ENCODE results near the gene DNAJC13. TPM values are rescaled to one million over a fixed set of nuclear protein-coding genes. Genes with fewer than 3 reads are reported as not detected.

The DNAJC13 gene, protein sequence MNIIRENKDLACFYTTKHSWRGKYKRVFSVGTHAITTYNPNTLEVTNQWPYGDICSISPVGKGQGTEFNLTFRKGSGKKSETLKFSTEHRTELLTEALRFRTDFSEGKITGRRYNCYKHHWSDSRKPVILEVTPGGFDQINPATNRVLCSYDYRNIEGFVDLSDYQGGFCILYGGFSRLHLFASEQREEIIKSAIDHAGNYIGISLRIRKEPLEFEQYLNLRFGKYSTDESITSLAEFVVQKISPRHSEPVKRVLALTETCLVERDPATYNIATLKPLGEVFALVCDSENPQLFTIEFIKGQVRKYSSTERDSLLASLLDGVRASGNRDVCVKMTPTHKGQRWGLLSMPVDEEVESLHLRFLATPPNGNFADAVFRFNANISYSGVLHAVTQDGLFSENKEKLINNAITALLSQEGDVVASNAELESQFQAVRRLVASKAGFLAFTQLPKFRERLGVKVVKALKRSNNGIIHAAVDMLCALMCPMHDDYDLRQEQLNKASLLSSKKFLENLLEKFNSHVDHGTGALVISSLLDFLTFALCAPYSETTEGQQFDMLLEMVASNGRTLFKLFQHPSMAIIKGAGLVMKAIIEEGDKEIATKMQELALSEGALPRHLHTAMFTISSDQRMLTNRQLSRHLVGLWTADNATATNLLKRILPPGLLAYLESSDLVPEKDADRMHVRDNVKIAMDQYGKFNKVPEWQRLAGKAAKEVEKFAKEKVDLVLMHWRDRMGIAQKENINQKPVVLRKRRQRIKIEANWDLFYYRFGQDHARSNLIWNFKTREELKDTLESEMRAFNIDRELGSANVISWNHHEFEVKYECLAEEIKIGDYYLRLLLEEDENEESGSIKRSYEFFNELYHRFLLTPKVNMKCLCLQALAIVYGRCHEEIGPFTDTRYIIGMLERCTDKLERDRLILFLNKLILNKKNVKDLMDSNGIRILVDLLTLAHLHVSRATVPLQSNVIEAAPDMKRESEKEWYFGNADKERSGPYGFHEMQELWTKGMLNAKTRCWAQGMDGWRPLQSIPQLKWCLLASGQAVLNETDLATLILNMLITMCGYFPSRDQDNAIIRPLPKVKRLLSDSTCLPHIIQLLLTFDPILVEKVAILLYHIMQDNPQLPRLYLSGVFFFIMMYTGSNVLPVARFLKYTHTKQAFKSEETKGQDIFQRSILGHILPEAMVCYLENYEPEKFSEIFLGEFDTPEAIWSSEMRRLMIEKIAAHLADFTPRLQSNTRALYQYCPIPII (N-terminal part only)
- 23.8 to 28.5 TPM (median 25.0 TPM) in 3 replicates for total RNA-seq (2021)
- Bru-seq, nascent RNA = percentile 85 among the genes with signal in this experiment
- long read RNA-seq, experiment 1, full-length matches to known transcripts = 16 of 66 reads
- long read RNA-seq, experiment 1, partial matches to known transcripts = 38 of 66 reads
- long read RNA-seq, experiment 1, other reads (novel, unspliced or antisense) = 12 of 66 reads
- long read RNA-seq, experiment 2, full-length matches to known transcripts = 1 of 29 reads
- long read RNA-seq, experiment 2, partial matches to known transcripts = 21 of 29 reads
- long read RNA-seq, experiment 2, other reads (novel, unspliced or antisense) = 7 of 29 reads
- long read RNA-seq, experiment 3 = 0 reads

DNA sequence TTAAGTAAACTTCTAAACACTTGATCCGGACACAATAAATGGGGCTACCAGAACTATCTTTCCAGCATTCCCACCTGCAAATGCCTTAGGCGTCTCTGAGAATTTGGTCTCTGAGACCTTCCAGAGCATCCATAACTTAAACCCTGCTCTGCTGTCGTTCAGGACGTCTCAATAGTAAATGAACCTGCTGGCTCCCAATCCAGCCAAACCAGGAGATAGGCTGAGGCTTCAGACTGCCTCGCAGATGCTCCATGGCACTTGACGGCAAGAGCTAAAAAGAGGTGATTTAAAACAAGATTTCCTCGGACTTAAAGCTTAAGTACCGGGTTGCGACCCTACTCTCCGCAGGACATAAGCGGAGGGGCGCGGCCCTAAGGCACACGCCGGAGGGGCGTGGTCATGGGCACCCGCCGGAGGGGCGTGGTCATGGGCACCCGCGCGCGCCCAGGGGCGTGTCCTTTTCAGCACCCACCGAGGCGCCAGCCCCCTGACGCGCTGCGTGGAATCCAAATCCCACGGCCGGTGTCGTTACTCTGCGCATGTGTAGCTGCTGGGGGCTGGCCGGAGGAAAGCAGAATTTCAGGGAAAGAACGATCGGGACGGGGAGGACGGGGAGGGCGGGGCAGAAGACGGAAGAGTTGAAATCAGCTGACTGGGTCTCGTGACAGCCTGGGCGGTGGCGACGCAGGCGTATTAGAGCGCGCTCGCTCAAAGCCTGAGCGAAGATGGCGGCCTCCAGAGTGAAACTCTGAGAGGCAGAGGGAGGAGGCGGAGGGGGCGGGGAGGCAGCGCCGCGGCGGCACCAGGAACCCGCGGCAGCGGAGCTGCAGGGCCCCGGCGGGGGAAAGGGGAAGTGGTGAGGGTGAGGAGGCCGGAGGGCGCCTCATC, at the start of gene DNAJC13:
Gene DNAJC13 (plus strand): TSS at position 696 of the 888 bp plus-strand sequence. CDS start 17,049 bp downstream, outside the sequence.
- TF ChIP-seq, protein P1, sequence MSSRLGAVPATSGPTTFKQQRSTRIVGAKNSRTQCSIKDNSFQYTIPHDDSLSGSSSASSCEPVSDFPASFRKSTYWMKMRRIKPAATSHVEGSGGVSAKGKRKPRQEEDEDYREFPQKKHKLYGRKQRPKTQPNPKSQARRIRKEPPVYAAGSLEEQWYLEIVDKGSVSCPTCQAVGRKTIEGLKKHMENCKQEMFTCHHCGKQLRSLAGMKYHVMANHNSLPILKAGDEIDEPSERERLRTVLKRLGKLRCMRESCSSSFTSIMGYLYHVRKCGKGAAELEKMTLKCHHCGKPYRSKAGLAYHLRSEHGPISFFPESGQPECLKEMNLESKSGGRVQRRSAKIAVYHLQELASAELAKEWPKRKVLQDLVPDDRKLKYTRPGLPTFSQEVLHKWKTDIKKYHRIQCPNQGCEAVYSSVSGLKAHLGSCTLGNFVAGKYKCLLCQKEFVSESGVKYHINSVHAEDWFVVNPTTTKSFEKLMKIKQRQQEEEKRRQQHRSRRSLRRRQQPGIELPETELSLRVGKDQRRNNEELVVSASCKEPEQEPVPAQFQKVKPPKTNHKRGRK (CRISPR knock-in tag; IDR thresholded peaks at IDR 0.05; ENCODE audit: borderline replicate concordance) = no peak
- TF ChIP-seq FOXP1 (CRISPR knock-in tag; IDR thresholded peaks at IDR 0.05; ENCODE audit: borderline replicate concordance) = peak; percentile 68; the same call in 1 of the 2 replicates
- TF ChIP-seq, protein P2, sequence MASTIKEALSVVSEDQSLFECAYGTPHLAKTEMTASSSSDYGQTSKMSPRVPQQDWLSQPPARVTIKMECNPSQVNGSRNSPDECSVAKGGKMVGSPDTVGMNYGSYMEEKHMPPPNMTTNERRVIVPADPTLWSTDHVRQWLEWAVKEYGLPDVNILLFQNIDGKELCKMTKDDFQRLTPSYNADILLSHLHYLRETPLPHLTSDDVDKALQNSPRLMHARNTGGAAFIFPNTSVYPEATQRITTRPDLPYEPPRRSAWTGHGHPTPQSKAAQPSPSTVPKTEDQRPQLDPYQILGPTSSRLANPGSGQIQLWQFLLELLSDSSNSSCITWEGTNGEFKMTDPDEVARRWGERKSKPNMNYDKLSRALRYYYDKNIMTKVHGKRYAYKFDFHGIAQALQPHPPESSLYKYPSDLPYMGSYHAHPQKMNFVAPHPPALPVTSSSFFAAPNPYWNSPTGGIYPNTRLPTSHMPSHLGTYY (CRISPR knock-in tag; IDR thresholded peaks at IDR 0.05) = no peak
- TF ChIP-seq TEAD4 (CRISPR knock-in tag; IDR thresholded peaks at IDR 0.05) = no peak
- no peak for TF ChIP-seq NR1H2 (CRISPR knock-in tag; IDR thresholded peaks at IDR 0.05)
- TF ChIP-seq MYBL2 (CRISPR knock-in tag; IDR thresholded peaks at IDR 0.05) = 0 out of 2 replicates have a peak, but pooled peaks have one; percentile 33
- TF ChIP-seq SP1 (CRISPR knock-in tag; conservative IDR thresholded peaks at IDR 0.05) = peak; percentile 94
- TF ChIP-seq, protein P3, sequence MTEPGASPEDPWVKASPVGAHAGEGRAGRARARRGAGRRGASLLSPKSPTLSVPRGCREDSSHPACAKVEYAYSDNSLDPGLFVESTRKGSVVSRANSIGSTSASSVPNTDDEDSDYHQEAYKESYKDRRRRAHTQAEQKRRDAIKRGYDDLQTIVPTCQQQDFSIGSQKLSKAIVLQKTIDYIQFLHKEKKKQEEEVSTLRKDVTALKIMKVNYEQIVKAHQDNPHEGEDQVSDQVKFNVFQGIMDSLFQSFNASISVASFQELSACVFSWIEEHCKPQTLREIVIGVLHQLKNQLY (CRISPR knock-in tag; IDR thresholded peaks at IDR 0.05) = no peak
- TF ChIP-seq, protein P4, sequence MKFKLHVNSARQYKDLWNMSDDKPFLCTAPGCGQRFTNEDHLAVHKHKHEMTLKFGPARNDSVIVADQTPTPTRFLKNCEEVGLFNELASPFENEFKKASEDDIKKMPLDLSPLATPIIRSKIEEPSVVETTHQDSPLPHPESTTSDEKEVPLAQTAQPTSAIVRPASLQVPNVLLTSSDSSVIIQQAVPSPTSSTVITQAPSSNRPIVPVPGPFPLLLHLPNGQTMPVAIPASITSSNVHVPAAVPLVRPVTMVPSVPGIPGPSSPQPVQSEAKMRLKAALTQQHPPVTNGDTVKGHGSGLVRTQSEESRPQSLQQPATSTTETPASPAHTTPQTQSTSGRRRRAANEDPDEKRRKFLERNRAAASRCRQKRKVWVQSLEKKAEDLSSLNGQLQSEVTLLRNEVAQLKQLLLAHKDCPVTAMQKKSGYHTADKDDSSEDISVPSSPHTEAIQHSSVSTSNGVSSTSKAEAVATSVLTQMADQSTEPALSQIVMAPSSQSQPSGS (CRISPR knock-in tag; IDR thresholded peaks at IDR 0.05; ENCODE audit: borderline replicate concordance, low read depth) = no peak
- TF ChIP-seq ZNF263 (CRISPR knock-in tag; IDR thresholded peaks at IDR 0.05; ENCODE audit: low read depth) = no peak
- TF ChIP-seq, protein P5, sequence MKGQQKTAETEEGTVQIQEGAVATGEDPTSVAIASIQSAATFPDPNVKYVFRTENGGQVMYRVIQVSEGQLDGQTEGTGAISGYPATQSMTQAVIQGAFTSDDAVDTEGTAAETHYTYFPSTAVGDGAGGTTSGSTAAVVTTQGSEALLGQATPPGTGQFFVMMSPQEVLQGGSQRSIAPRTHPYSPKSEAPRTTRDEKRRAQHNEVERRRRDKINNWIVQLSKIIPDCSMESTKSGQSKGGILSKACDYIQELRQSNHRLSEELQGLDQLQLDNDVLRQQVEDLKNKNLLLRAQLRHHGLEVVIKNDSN (CRISPR knock-in tag; IDR thresholded peaks at IDR 0.05) = peak; percentile 96
- TF ChIP-seq, protein P6, sequence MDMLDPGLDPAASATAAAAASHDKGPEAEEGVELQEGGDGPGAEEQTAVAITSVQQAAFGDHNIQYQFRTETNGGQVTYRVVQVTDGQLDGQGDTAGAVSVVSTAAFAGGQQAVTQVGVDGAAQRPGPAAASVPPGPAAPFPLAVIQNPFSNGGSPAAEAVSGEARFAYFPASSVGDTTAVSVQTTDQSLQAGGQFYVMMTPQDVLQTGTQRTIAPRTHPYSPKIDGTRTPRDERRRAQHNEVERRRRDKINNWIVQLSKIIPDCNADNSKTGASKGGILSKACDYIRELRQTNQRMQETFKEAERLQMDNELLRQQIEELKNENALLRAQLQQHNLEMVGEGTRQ (CRISPR knock-in tag; IDR thresholded peaks at IDR 0.05) = peak; percentile 98
- TF ChIP-seq, protein P7, sequence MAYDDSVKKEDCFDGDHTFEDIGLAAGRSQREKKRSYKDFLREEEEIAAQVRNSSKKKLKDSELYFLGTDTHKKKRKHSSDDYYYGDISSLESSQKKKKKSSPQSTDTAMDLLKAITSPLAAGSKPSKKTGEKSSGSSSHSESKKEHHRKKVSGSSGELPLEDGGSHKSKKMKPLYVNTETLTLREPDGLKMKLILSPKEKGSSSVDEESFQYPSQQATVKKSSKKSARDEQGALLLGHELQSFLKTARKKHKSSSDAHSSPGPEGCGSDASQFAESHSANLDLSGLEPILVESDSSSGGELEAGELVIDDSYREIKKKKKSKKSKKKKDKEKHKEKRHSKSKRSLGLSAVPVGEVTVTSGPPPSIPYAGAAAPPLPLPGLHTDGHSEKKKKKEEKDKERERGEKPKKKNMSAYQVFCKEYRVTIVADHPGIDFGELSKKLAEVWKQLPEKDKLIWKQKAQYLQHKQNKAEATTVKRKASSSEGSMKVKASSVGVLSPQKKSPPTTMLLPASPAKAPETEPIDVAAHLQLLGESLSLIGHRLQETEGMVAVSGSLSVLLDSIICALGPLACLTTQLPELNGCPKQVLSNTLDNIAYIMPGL (CRISPR knock-in tag; IDR thresholded peaks at IDR 0.05) = no peak
- TF ChIP-seq, protein P8, sequence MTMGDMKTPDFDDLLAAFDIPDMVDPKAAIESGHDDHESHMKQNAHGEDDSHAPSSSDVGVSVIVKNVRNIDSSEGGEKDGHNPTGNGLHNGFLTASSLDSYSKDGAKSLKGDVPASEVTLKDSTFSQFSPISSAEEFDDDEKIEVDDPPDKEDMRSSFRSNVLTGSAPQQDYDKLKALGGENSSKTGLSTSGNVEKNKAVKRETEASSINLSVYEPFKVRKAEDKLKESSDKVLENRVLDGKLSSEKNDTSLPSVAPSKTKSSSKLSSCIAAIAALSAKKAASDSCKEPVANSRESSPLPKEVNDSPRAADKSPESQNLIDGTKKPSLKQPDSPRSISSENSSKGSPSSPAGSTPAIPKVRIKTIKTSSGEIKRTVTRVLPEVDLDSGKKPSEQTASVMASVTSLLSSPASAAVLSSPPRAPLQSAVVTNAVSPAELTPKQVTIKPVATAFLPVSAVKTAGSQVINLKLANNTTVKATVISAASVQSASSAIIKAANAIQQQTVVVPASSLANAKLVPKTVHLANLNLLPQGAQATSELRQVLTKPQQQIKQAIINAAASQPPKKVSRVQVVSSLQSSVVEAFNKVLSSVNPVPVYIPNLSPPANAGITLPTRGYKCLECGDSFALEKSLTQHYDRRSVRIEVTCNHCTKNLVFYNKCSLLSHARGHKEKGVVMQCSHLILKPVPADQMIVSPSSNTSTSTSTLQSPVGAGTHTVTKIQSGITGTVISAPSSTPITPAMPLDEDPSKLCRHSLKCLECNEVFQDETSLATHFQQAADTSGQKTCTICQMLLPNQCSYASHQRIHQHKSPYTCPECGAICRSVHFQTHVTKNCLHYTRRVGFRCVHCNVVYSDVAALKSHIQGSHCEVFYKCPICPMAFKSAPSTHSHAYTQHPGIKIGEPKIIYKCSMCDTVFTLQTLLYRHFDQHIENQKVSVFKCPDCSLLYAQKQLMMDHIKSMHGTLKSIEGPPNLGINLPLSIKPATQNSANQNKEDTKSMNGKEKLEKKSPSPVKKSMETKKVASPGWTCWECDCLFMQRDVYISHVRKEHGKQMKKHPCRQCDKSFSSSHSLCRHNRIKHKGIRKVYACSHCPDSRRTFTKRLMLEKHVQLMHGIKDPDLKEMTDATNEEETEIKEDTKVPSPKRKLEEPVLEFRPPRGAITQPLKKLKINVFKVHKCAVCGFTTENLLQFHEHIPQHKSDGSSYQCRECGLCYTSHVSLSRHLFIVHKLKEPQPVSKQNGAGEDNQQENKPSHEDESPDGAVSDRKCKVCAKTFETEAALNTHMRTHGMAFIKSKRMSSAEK (CRISPR knock-in tag; IDR thresholded peaks at IDR 0.05; ENCODE audit: borderline replicate concordance) = no peak
- no peak for TF ChIP-seq EMX1 (CRISPR knock-in tag; IDR thresholded peaks at IDR 0.05)
- TF ChIP-seq ZNF671 (CRISPR knock-in tag; IDR thresholded peaks at IDR 0.05) = no peak
- ChIA-PET CTCF (interaction anchor here (0.7 to 1.8 kb wide), 9 partner anchors 18 to 243 kb away, joined by 3 to 7 read pairs (median 4); partner anchors contain the start of genes ACAD11 and UBA5), POLR2A (interaction anchor here (0.8 to 1.8 kb wide), 3 partner anchors 21 to 35 kb away, joined by 3 to 12 read pairs (median 3); no protein-coding TSS in a partner anchor)
- ATAC-seq (peak; percentile 91), DNase-seq (ENCODE audit: low spot score) (peak; percentile 89)
- H3K4me3 Mint-ChIP-seq = peak within 1 kb of the TSS; percentile 100
- peaks cover 21% of the 10 kb centered on the region for H3K27me3 Mint-ChIP-seq (ENCODE audit: low read depth)
- peaks cover 3% of the 10 kb centered on the region; the same call in 1 of the 2 replicates for H3K36me3 Mint-ChIP-seq
- peak within 1 kb of the TSS; percentile 99 for H3K27ac Mint-ChIP-seq
- peaks cover 14% of the 10 kb centered on the region for H3K4me1 Mint-ChIP-seq
- H3K9me3 Mint-ChIP-seq = no peaks in the 10 kb centered on the region
